DMS53 treated with DMSO at 0.1 percent for 48 hours (cell line): ENCODE results near the gene ITCH.
"Not testable (repeated sequence)": the region's sequence is repeated elsewhere in the genome, so short reads cannot be mapped to it uniquely, and the experiment has no call there.

Source experiments
- DNase-seq: peaks from one replicate; lab custom pipeline; 2025; ENCODE audit not compliant: unreplicated experiment; lab: John Stamatoyannopoulos, UW

Gene ITCH

GRCh38 chr20:34449674-34450592 lies 86.9 kb downstream of the ITCH start:
- DNase-seq = no peak

- no peak for DNase-seq
Measured at GRCh38 chr20:34452281-34452982, 89.4 kb downstream of the ITCH start.

DNA sequence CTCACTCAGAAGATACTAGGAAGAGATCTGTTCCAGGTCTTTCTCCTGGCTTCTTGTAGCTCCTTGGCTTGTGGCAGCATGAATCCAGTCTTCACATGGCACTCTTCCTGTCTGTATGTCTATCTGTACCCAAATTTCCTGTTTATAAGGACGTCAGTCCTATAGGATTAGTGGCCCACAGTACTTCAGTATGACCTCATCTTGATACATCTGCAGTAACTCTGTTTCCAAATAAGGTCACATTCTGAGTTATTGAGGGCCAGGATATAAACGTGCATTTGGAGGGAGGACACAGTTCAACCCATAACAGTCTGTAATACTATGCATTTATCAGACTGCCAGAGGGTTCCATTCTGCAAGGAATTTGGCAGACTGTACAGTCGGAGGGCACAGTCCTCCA lies 95.6 kb downstream of the ITCH start:
- DNase-seq = no peak

GRCh38 chr20:34459209-34459897 lies 96.3 kb downstream of the ITCH start:
- no peak for DNase-seq

DNA sequence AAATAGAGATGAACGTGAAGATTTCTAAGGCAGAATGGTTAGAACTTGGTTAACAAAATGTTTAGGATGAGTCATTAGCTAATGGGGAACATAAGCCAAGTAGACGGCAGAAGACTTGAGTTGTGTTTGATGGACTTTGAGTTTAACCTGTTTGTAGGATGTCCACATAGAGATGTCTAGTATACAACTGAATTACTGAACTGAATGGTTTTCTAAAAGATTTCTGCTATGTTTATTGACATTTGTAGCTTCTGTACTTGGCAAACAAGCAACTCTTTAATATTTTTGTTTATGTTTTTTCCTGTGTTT lies 98.7 kb downstream of the ITCH start:
- DNase-seq = no peak

GRCh38 chr20:34468951-34469350 lies 105.9 kb downstream of the ITCH start:
- DNase-seq = no peak

DNA sequence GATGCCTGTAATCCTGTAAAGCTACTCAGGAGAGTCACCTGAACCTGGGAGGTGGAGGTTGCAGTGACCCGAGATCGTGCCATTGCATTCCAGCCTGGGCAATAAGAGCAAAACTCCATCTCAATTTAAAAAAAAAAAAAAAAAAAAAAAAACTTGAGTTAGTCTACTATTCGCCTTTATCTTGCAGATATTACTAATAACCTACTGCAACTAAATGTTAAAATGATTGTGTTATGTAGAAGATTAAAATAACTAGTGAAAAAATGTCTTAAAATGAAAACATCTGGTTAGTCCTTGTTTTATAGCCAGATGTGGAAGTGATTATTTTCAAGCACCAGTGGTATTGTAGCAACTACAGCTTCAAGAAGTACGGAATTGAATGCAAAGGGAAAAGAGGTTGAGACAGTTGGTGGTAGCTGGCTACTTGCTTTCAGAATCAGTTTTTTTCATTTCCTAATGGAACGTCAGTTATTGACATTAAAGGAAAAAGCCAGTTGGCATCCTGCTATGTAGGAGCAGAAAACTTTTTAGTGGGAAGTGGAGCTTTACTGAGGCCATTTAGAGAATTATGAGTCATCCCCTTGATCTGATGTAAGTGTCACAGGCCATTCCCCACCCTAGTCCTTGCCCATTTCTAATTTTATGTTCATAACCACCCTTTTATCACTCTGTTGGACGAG lies 109.3 kb downstream of the ITCH start:
- no peak for DNase-seq

- peak; percentile 18 for DNase-seq
Measured at GRCh38 chr20:34473262-34473883, 110.3 kb downstream of the ITCH start.

GRCh38 chr20:34475979-34476736 lies 113.1 kb downstream of the ITCH start:
- DNase-seq = no peak

- DNase-seq = no peak
Measured at GRCh38 chr20:34479627-34480026, 116.6 kb downstream of the ITCH start.

GRCh38 chr20:34482154-34482553 lies 119.1 kb downstream of the ITCH start:
- DNase-seq = not testable (repeated sequence)

DNA sequence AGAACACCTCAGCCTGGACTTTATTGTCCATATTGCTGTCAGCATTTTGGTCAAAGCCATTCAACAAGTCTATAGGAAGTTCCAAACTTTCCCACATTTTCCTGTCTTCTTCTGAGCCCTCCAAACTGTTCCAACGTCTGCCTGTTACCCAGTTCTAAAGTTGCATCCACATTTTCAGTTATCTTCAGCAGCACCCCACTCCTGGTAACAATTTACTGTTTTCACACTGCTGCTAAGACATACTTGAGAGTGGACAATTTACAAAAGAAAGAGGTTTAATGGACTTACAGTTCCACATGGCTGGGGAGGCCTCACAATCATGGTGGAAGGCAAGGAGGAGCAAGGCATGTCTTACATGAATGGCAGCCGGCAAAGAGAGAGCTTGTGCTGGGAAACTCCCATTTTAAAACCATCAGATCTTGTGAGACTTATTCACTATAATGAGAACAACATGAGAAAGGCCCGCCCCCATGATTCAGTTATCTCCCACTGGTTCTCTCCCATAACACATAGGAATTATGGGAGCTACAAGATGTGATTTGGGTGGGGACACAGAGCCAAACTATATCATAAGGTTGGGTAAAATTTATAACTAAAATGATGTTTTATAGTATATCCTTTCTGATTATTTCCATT lies 120.6 kb downstream of the ITCH start:
- not testable (repeated sequence) for DNase-seq

- no peak for DNase-seq
Measured at GRCh38 chr20:34485068-34485634, 122.1 kb downstream of the ITCH start.

- no peak for DNase-seq
Measured at GRCh38 chr20:34491226-34491931, 128.3 kb downstream of the ITCH start.

DNA sequence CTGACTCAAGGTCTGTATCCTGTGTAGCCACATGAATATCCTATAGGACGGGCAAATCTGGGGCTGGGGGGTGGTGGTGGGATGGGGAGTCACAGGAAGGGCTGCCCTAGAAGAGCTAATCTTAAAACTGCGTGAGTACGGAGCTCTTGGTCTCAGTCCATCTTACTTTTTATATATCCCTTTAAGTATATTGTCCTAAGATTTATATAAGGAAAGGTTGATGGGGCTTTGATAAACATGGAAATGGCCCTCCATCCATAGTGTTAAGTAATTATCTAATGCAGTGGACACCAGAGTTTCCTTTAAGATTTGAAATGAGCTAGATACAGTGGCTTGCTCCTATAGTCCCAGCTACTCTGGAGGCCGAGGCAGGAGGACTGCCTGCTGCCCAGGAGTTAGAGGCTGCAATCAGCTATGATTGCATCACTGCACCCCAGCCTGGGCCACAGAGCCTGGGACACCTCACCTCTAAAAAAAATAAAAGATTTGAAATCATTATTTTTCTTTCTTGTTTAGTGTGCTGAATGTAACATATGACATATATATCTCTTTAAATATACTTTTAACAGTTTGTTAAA lies 128.9 kb downstream of the ITCH start:
- DNase-seq = no peak

DNA sequence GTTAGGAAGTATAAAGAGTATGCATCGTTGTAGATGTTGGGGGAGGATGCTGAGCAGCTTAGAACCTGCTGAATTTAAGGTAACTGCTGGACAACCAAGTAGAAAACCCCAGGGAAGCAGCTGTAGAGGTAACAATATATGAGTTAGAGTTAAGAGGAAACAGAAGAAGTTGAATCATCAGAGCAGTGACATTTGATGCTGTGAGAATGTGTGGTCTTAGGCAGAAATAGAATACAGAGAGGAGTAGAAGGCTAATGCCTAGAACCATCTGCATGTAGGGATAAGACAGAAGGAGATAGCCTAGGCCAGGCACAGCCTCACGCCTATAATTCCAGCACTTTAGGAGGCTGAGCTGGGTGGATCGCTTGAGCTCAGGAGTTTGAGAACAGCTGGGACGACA lies 130.6 kb downstream of the ITCH start:
- no peak for DNase-seq

DNA sequence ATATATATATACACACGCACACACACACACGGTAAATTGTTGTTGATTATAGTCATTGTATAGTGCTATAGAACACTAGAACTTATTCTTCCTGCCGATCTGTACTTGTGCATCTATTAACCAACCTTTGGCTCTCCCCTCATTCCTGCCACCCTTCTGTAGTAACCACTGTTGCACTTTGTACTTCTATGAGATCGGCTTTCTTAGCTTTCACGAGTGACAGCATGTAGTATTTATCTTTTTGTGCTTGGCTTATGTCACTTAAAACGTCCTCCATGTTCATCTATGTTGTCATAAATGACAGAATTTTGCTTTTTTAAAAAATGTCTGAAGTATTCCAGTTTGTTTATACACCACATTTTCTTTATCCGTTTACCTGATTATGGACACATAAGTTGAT lies 132.2 kb downstream of the ITCH start:
- no peak for DNase-seq

DNA sequence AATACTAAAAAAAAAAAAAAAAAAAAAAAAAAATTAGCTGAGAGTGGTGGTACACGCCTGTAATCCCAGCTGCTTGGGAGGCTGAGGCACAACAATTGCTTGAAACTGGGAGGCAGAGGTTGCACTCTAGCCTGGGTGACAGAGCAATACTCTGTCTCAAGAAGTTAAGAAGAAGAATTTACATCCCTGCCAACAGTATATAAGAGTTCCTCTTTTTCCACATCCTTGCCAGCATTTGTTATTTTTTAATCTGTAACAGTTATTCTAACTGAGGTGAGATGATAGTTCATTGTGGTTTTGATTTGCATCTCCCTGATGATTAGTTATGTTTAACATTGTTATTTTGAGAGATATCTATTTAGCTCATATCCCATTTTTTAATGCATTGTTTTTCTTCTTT lies 132.8 kb downstream of the ITCH start:
- DNase-seq = no peak
